Upper lobe of right lung (tissue), 1 donor: ENCODE results near the gene PIP5K1B. TPM values are rescaled to one million over a fixed set of nuclear protein-coding genes. Genes with fewer than 3 reads are reported as not detected.

Source experiments
- ATAC-seq: fragments of 200-7000 bp; cut with Tn5 transposase; one replicate; pipeline ENCODE4 v1.9.1; 2020; ENCODE audit warnings: mild to moderate bottlenecking, moderate library complexity
- DNase-seq: peaks from one replicate; pipeline ENCODE4 v3.0.0-alpha.2; 2020
- H3K27ac ChIP-seq: fragments of 200-600 bp; one replicate; pipeline ENCODE4 v1.8.0; 2022
- H3K27me3 ChIP-seq: fragments of 200-600 bp; one replicate; pipeline ENCODE4 v1.8.0; 2022; ENCODE audit warnings: mild to moderate bottlenecking
- H3K36me3 ChIP-seq: fragments of 200-600 bp; one replicate; pipeline ENCODE4 v1.8.0; 2022
- H3K4me1 ChIP-seq: fragments of 200-600 bp; one replicate; pipeline ENCODE4 v1.8.0; 2022
- H3K4me3 ChIP-seq: fragments of 200-600 bp; one replicate; pipeline ENCODE4 v1.8.0; 2022; ENCODE audit warnings: mild to moderate bottlenecking
- H3K9me3 ChIP-seq: fragments of 200-600 bp; one replicate; pipeline ENCODE4 v1.8.0; 2022
- intact Hi-C: fragments of 100-400 bp; cut with DNase I; formaldehyde crosslinking; loops from one replicate; pipeline ENCODE4 v1.11.0; 2022
- total RNA-seq: library from RNA; stranded (reverse); fragmentation: NEBNext Ultra II Directional; extraction: Animal tissue kit (Norgen Biotek cat#: 25700); gene quantifications from one replicate; pipeline ENCODE4 v1.2.1, GENCODE V29; 2021
- TF ChIP-seq, protein P1 (sequence below): fragments of 200-600 bp; IDR thresholded peaks from one replicate; pipeline ENCODE4 v1.8.0; 2022; ENCODE audit warnings: antibody characterized with exemption
- donor health status: DM: no; HTN: yes; CAD: no; lungs with severe emphysema.

PIP5K1B gene
- total RNA-seq, 1 donor from 2014 or later: 36.5 TPM

DNA sequence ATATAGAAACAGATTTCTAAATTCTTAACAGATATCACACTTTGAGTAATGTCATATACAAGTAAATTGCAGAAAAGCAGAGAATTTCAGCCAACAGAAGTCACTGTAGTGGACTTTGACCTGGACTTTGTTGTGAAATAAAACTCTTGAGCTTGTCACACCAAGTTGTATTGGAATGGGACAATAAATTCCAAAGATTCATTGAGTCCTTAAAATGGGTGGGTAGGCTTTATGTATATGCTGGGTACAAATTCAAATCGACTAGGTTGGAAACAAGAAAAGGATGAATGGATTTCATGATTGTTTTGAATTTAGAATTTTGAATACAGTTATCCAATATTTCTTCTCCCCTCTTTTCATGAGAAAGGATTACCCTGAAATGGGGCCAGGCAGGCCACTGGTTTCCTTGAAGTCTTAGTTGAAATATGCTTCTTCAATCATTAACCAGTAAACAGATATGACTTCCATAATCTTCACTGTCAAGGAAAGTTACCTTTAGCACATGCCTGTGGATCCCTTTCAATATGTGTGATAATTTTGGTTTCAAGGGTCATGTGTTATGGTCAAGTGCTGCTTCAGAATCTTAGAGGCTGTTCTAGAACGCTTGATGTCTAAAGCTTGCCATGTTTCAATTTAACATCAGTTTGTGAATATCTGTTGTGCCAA lies 25.7 kb downstream of the PIP5K1B start:
- DNase-seq (no peak), ATAC-seq (no peak)
- H3K27ac ChIP-seq: no peak overlapping the region
- H3K4me3 ChIP-seq: no peak overlapping the region
- H3K9me3 ChIP-seq: no peaks in the 10 kb centered on the region
- H3K36me3 ChIP-seq: no peaks in the 10 kb centered on the region
- no peaks in the 10 kb centered on the region for H3K4me1 ChIP-seq
- intact Hi-C loops: no loop called here
- TF ChIP-seq, protein P1, sequence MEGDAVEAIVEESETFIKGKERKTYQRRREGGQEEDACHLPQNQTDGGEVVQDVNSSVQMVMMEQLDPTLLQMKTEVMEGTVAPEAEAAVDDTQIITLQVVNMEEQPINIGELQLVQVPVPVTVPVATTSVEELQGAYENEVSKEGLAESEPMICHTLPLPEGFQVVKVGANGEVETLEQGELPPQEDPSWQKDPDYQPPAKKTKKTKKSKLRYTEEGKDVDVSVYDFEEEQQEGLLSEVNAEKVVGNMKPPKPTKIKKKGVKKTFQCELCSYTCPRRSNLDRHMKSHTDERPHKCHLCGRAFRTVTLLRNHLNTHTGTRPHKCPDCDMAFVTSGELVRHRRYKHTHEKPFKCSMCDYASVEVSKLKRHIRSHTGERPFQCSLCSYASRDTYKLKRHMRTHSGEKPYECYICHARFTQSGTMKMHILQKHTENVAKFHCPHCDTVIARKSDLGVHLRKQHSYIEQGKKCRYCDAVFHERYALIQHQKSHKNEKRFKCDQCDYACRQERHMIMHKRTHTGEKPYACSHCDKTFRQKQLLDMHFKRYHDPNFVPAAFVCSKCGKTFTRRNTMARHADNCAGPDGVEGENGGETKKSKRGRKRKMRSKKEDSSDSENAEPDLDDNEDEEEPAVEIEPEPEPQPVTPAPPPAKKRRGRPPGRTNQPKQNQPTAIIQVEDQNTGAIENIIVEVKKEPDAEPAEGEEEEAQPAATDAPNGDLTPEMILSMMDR: no peak
- no peaks in the 10 kb centered on the region for H3K27me3 ChIP-seq

DNA sequence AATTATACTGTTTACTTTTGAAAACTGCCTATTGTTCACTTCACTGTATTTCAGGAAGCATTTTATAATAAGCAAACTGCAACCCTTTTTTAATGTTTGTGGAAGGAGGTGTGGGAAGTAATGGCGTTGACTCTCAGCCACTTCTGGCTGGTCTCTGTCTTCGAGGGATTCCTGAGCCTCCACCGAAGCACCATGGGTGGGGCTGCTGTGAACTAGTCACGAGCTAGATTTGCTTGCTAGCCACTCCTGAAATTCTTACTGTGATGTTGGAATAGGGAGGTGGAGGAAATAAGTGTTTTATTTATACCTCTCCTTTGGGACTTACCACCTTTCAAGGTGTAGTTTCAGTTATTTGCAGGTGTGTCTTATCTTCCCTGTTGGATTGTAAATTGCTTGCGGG lies 26.8 kb downstream of the PIP5K1B start:
- intact Hi-C loops: no loop called here
- no peak for ATAC-seq

DNA sequence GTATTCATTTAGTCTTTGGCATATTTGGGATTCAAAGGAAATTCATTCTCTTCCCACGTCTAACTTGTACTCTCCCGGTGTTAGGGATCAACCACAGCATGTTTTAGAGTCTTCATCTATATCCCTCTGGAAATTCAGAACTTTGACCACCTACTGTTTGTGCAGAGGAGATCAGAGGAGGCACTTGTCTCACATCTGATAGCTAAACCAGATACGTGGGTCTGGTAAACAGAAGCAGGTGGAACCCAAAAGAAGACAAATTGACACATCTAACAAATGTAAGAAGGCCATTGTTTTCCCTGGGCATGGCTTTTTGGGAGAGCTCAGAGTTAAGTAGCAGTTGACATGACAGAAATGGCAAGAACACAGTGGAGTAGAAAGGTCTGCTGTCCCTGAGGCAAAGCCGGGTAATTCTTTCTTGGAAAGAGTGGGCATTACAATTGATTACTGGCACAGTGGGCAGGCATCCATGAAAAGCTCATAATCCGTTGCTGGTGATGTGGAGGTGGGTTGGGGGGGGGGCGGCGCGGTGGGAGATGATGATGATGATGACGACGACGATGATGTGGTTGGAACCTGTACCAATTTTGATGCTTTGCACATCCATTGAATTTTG lies 27.5 kb downstream of the PIP5K1B start:
- H3K27ac ChIP-seq: no peak overlapping the region
- H3K27me3 ChIP-seq: no peaks in the 10 kb centered on the region
- no peaks in the 10 kb centered on the region for H3K4me1 ChIP-seq
- TF ChIP-seq, protein P1: no peak
- no peak overlapping the region for H3K4me3 ChIP-seq
- no peak for ATAC-seq
- no peaks in the 10 kb centered on the region for H3K9me3 ChIP-seq
- intact Hi-C loops: no loop called here
- DNase-seq: no peak
- no peaks in the 10 kb centered on the region for H3K36me3 ChIP-seq

More for the DNA sequence above, 26.8 kb downstream of the PIP5K1B start:
- Histone ChIP-seq H3K9me3 (no peaks in the 10 kb centered on the region), H3K27ac (no peak overlapping the region), H3K27me3 (no peaks in the 10 kb centered on the region), H3K4me1 (no peaks in the 10 kb centered on the region), H3K36me3 (no peaks in the 10 kb centered on the region), H3K4me3 (no peak overlapping the region)
- DNase-seq: no peak
- TF ChIP-seq, protein P1: no peak

DNA sequence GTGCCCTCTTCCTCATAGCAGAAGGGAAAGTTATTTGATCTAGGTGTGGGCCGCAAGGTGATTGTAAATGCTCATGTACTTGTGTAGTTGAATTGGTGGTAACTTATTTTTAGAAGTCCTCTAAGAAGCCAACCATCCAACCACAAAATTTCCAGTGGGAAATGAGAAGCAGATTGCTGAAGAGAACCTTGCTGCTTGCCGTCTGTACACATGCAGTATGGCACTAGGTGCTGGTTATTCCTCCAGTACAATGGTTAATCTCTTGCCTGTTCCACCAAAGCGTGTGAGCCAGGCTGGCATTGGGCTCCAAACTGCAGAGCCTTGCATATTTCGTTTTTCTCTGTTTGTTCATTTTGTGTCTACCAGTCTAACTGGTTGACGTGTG lies 28.0 kb downstream of the PIP5K1B start:
- H3K36me3 ChIP-seq: no peaks in the 10 kb centered on the region
- no peaks in the 10 kb centered on the region for H3K4me1 ChIP-seq
- no peaks in the 10 kb centered on the region for H3K27me3 ChIP-seq
- no peak overlapping the region for H3K4me3 ChIP-seq
- DNase-seq: no peak
- H3K9me3 ChIP-seq: no peaks in the 10 kb centered on the region
- H3K27ac ChIP-seq: no peak overlapping the region
- ATAC-seq: no peak
- intact Hi-C loops: no loop called here
- TF ChIP-seq, protein P1: no peak

DNA sequence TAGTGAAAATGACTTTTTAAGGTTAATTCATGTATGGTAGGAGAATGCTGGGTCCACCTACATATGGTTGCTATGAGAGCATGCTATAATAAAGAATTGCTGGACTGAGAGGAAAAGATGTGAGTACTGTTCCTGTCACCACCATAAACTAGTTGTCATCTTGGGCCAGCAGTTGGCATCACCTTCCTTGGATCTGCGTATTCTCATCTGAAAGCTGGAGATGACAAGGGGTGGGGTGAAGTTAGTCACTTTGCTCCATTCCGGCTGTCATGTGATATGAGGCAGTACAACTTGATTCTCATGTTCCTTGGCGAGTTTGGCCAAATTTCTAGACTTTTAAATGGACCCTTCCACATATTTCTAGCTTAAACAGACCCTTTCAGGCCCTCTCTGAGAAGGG lies 33.3 kb downstream of the PIP5K1B start:
- TF ChIP-seq, protein P1: no peak
- H3K4me1 ChIP-seq: peaks cover 8% of the 10 kb centered on the region
- H3K4me3 ChIP-seq: no peak overlapping the region
- ATAC-seq (no peak), DNase-seq (no peak)
- no peaks in the 10 kb centered on the region for H3K27me3 ChIP-seq
- no peaks in the 10 kb centered on the region for H3K9me3 ChIP-seq
- no peaks in the 10 kb centered on the region for H3K36me3 ChIP-seq
- intact Hi-C loops: no loop called here
- H3K27ac ChIP-seq: no peak overlapping the region
